ENCODE measurements around the gene RTN4RL2.

Gene RTN4RL2
- total RNA-seq, result 0.32 to 3.6 (median 0.99) reads per million in 18 experiments

GRCh38 chr11:57460022-57460757, at the start of gene RTN4RL2:
Gene RTN4RL2 (plus strand): TSS chr11:57460528. CDS start chr11:57460866, 338 bp downstream.
- DNase-seq, result peak; percentile 39 to 53

- DNase-seq, result no peak
Observed at GRCh38 chr11:57413681-57414080, 46.6 kb upstream of the RTN4RL2 start.

- no peak for DNase-seq
Observed at GRCh38 chr11:57414612-57415212, 45.6 kb upstream of the RTN4RL2 start.

- no peak for DNase-seq
Observed at GRCh38 chr11:57416436-57416835, 43.9 kb upstream of the RTN4RL2 start.

- DNase-seq, result no peak
Observed at GRCh38 chr11:57417056-57417455, 43.3 kb upstream of the RTN4RL2 start.

GRCh38 chr11:57418131-57418530, 42.2 kb upstream of the RTN4RL2 start:
- DNase-seq, result no peak

- DNase-seq, result no peak
Observed at GRCh38 chr11:57419146-57419545, 41.2 kb upstream of the RTN4RL2 start.

- no peak for DNase-seq
Observed at GRCh38 chr11:57421066-57421465, 39.3 kb upstream of the RTN4RL2 start.

- no peak for DNase-seq
Observed at GRCh38 chr11:57421805-57422204, 38.5 kb upstream of the RTN4RL2 start.

GRCh38 chr11:57422669-57423068, 37.7 kb upstream of the RTN4RL2 start:
- no peak for DNase-seq

- DNase-seq, result no peak
Observed at GRCh38 chr11:57424137-57424791, 36.1 kb upstream of the RTN4RL2 start.

- DNase-seq, result peak; percentile 93 to 96
Observed at GRCh38 chr11:57424792-57425564, 35.4 kb upstream of the RTN4RL2 start.

- DNase-seq, result no peak
Observed at GRCh38 chr11:57425565-57426438, 34.5 kb upstream of the RTN4RL2 start.

GRCh38 chr11:57426439-57426928, 33.8 kb upstream of the RTN4RL2 start:
- peak; percentile 34 to 70 for DNase-seq

GRCh38 chr11:57426929-57427726, 33.2 kb upstream of the RTN4RL2 start, which contains the start of gene SLC43A3:
Gene SLC43A3 (minus strand): TSS chr11:57427121. CDS start chr11:57426172, 949 bp downstream.
- peak; percentile 75 to 77 for DNase-seq

- DNase-seq, result no peak
Observed at GRCh38 chr11:57427727-57428082, 32.6 kb upstream of the RTN4RL2 start.

GRCh38 chr11:57428643-57429042, 31.7 kb upstream of the RTN4RL2 start:
- no peak for DNase-seq

GRCh38 chr11:57429946-57430345, 30.4 kb upstream of the RTN4RL2 start:
- DNase-seq, result no peak

- DNase-seq, result no peak
Observed at GRCh38 chr11:57430952-57431351, 29.4 kb upstream of the RTN4RL2 start.

GRCh38 chr11:57432149-57432561, 28.2 kb upstream of the RTN4RL2 start:
- DNase-seq, result peak; percentile 73 to 82

GRCh38 chr11:57432714-57433163, 27.6 kb upstream of the RTN4RL2 start:
- peak; percentile 76 to 93 for DNase-seq
